DMS53 treated with DMSO at 0.1 percent for 48 hours (cell line): ENCODE data around the gene KLHL6.
"Not testable (repeated sequence)": the region's sequence is repeated elsewhere in the genome, so short reads cannot be mapped to it uniquely, and the experiment has no call there.

ENCODE experiments used
- DNase-seq: peaks from one replicate; lab custom pipeline; 2025; ENCODE audit not compliant: unreplicated experiment; lab: John Stamatoyannopoulos, UW

Gene KLHL6

DNA sequence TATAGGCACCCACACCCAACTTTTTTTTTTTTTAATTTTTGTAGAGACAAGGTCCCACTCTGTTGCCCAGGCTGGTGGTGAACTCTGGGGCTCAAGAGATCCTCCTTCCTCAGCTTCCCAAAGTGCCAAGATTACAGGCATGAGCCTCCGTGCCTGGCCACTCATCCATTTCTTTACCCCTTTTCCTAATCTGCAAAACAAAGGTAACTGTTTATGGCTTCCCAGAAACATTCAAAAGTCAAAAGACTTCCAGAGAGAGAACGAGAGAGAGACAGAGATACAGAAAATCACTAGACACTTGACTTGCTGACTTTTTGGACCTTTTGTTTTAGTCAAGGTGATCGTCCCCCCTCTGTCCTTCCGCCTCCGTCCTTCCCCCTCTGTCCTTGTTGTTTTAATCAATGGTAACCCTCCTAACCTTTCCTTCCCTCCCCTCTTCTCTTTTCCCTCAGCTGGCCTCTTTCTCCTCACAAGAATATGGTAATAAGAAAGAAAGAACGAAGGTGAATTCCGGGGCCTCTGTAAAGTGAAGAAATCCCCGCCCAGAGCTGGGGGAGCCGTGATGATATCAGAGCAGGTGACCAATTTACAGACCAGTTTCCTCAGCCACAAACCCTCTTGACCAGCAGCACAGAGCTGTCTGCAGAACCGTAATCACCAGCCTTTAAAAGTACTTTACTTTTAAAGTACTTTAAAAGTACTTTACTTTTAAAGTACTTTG is 21.9 kb downstream of the KLHL6 start:
- DNase-seq: no peak

DNA sequence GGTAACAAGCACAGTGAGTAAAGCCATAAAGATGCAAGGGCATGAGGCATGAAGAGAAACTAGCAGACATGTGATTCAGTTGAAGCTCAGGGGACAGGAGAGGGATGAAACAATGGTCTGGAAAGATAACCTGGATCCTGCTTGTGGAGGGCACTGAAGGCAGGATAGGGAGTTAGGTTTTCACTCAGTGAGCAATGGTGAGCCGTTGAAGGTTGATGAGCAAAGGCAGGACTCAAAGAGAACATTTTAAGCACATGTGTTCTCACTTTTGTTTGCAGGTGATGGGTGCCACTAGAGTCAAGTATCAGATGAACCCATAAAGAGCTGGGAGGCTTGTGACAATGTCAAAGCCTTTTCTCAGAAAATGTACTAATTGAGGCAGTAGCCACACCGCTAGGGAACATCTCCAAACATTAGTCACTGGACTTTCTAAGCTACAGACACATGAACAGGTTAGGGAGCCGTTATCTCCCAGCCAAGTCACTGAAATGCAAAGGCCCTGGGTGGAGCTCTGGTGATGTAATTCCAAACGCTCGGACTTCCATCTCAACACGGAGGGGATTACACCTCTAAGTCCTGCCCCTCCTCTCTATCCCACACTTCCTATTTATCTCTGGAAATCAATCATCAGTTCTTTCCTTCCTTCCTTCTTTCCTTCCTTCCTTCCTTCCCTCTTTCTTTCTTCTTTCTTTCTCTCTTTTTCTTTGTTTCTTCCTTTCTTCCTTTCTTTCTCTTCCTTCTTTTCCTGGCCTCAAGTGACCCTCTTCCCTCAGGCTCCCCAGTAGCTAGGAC is 22.7 kb downstream of the KLHL6 start:
- DNase-seq: no peak

DNA sequence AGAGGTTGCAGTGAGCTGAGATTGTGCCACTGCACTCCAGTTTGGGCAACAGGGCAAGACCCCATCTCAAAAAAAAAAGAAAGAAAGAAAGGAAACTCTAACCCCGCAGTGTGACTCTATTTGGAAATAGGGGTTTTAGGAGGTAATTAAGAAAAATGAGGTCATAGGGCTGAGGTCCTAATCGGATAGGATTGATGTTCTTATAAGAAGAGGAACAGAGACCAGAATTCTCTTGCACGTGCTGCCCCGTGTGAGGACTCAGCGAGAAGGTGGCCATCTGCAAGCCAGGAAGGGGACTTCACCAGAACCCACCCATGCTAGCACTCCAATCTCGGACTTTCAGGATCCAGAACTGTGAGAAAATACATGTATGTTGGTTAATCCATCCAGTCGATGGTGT is 25.8 kb downstream of the KLHL6 start:
- no peak for DNase-seq

DNA sequence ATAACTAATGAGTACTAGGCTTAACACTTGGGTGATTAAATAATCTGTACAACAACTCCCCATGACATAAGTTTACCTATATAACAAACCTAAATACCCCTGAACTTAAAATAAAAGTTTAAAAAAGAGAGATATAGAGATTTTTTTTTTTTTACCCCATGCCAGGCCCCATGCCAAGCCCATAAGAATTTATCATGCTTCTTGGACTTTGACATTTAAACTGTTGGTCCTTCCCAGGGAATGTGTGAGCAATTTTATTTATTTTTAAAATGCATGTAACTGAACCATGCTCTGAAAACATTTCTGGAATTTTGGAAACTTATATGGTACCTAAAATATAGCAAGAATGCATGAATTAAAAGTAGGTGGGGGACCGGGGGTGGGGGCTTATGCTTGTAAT is 26.3 kb downstream of the KLHL6 start:
- no peak for DNase-seq

DNA sequence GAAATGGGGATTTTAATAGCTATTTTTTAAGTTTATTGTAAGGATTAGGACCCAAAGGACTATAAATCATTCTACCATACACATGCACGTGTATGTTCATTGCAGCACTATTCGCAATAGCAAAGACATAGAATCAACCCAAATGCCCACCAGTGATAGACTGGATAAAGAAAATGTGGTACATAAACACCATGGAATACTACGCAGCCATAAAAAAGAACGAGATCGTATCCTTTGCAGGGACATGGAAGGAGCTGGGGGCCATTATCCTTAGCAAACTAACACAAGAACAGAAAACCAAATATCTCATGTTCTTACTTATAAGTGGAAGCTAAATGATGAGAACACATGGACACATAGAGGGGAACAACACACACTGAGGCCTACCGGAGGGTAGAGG is 26.7 kb downstream of the KLHL6 start:
- DNase-seq: not testable (repeated sequence)

DNA sequence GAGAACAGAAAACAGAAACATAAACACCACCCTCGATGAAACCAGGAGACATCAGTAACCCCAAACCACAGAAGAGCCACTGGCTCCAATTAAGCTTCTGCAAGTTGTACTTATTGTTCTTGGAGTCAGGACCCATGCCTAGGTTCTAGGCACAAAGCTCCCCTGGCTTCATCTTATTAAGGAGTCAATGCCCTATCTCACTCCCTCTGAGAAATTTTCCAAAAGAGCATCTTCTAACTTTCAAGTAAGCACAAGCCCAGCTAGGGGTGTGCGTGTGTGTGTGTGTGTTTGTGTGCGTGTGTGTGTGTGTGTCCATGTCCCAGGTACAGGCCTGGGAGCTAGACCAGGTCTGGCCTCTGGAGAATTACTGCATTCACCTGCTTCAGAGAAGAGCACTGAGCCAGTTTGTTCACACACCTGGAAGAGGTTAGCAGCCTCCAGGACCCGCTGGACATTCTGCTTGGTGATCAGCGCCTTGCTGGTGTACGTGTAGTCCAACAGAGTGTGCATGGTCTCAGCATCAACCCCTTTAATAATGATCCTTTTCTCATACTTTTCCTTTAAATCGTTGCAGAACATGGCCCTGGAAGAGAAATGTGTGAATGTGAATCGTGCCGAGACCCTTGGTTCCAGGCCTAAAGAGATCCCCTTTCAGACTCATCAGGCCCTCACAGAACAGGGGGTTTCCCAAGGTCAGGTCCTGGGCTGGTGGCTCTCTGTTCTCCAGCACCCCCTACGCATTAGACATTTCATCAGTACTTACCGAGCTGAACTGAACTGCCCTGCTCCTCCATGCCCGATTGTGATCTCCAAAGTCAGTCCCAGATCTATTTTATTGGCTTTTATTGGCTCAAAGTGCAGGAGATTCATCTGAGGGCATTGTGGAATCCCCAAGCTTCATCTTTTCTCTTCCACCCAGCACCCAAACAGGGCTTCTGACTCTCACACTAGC is 27.8 kb downstream of the KLHL6 start:
- DNase-seq: no peak

DNA sequence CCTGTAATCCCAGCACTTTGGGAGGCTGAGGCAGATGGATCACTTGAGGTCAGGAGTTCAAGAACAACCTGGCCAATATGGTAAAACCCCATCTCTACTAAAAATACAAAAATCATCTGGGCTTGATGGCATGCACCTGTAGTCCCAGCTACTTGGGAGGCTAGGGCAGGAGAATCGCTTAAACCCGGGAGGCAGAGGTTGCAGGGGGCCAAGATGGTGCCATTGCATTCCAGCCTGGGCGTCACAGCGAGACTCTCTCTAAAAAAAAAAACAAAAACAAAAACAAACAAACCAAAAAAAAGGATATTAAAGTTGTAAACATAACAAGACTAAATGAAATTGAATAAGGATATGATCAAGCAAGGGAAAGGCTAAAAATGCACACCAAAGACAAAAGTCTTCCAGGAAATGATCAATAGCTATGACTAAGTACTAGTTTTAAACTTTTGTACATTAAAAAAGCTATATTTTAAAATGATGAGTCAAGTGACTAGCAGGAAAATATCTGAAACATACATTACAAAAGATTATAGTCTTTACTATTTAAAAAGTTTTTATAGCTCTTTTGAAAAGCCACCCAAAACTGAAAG is 28.6 kb downstream of the KLHL6 start:
- no peak for DNase-seq

DNA sequence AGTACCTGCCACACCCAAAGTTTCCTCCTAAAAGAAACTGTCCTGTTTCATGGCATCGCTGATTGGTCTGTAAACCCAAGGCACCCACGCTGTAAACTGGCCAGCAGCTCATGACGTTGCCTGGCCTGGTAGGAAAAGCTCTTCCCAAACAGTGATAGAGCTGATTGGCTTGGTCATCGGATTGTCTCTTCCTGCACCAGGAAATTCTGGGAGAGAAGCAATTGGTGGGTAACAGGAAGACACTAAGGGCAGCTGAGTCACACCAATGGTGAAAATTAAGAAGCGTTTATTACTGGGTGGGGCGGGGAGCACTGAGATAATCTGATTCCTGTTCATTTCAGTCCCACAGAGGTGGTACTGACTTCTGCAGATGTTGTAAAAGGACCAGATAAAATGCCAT is 31.0 kb downstream of the KLHL6 start:
- no peak for DNase-seq

DNA sequence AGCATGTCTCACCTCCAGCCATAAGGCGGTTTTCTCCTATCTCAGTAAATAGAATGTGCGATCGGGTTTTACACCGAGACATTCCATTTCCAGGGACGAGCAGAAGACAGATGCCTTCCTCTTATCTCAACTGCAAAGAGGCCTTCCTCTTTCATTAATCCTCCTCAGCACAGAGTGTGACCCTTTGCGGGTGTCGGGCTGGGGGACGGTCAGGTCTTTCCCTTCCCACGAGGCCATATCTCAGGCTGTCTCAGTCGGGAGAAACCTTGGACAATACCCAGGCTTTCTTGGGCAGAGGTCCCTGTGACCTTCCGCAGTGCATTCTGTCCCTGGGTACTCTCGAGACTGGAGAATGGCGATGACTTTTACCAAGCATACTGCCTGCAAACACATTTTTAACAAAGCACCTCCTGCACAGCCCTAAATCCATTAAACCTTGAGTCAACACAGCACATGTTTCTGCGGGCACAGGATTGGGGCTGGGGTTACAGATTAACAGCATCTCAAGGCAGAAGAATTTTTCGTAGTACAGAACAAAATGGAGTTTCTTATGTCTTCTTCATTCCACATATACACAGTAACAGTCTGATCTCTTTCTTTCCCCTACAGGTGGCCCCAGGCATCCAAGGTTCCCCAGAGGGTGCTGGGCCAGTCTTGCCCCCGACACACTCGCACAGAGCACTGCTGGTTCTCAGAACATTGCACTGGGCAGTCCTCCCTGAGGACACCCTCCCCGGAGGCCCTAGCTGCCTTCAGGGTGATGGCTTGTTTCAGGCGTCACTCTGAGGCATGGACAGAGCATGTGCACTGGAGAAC is 34.6 kb downstream of the KLHL6 start:
- not testable (repeated sequence) for DNase-seq

DNA sequence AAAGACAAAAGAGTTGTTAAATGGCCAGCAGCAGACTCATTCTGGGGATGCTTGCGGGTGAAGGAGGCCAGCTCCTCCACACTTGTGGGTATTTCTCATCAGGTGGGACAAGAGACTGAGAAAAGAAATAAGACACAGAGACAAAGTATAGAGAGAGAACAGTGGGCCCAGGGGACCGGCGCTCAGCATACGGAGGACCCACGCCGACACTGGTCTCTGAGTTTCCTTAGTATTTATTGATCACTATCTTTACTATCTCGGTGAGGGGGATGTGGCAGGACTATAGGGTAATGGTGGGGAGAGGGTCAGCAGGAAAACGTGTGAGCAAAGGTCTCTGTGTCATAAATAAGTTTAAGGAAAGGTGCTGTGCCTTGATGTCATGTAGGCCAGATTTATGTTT is 35.2 kb downstream of the KLHL6 start:
- DNase-seq: not testable (repeated sequence)

DNA sequence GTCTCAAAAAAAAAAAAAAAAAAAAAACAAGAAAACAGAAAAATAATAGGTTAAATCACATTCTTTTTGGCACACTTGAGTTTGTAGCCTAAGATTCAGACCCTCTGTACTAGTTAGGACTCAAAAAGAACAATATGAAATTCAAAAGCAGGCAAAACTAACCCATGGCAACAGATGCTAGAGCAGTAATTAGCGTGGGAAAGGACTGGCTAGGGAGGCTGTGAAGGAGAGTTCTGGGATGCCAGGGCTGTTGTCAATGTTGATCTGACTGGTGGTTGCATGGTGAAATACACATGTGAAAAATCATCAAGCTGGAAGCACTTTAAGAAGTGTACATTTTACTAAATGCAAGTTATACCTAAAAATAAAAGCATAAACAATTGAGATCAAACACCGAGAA is 35.6 kb downstream of the KLHL6 start:
- no peak for DNase-seq

DNA sequence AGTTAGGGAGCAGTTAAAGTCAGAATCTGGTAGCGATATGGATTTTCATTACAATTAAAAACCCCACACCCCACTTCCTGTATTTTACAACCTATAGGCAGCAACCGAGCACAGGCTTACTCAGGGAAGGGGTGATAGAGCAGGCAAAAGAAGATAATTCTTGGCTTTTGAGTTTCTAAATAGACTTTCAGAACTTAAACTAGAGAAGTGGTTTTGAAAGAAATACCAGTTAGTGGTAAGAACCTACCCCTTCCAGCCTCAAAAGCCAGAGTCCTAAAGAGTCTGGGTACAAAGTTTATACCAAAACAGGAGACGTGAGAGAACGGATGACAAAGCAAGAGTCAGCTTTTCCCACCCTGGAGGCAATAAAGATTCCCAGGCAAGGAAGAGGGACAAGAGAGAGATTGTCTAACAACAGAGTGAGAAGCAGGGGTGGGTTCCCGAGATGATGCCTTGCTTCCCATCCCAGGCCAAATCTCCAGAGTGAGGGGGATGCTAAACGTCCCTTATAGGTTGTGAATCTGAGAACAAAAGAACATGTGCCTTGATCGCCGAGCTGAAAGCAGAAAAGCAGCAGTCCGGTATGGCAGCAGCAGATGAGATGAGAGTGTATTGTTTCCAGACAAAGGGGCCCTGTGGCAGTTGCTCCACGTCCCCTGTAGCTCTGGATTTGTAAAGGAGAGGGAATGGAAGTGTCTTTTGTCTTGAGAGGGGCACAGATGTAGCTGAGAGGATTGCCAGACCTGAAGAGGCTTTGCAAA is 36.8 kb downstream of the KLHL6 start:
- no peak for DNase-seq

DNA sequence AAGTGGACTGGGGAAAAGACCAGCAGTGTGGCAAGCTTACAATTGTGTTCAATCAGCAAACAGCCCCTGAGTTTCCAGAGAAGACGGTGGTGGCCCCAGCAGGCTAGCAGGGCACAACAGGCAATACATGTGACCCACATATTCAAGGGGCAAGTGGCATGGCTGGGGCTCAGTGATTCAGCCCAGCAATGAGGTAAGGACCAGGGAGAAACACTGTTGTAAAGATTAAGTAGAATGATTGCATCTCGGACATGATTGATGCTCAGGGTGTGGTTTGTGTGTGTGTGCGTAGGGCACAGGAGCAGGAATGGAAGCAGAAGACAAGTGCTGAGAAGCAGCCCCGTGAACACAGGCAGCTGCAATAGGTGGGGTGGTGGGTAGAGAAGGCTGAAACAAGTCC is 37.9 kb downstream of the KLHL6 start:
- no peak for DNase-seq

DNA sequence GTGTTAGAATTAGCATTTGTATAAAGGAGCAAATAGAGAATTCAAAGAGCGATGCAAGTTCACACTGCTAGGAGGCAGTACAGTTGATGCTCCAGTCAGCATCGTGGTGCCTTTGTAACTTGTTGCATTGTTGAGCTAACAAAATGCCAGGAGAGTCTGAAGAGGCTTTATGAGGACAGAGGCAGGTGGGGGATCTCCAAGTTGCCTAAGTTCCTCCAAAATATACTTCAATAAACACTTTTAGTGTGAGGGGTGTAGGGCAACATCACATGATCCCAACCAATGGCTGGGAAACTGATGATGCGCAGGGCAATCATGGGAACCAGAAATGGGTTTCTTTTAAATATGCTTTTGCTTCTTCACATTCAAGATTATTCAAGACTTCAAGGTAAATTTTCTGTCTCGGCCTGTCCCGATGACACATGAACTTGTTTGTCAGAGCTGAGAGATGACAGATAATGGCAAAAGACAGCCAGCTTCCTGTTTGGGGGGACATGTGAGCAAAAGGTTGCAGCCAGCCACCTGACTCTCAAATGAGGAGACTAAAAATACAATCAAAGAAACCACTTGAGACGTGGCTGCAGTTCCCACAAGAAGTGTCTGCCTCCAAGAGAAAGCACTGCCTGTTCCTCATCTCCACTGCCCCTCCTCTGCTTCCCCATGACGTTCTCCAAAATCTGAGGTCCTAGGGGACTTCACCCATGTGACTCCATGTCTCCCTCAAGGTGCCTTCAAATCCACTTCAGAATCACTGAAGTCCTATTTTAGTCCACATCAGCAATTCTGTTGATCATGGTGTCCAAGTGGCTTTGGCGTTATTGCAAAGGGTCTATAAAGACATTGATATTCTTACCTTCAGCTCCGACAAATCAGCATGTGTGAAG is 39.3 kb downstream of the KLHL6 start:
- no peak for DNase-seq

DNA sequence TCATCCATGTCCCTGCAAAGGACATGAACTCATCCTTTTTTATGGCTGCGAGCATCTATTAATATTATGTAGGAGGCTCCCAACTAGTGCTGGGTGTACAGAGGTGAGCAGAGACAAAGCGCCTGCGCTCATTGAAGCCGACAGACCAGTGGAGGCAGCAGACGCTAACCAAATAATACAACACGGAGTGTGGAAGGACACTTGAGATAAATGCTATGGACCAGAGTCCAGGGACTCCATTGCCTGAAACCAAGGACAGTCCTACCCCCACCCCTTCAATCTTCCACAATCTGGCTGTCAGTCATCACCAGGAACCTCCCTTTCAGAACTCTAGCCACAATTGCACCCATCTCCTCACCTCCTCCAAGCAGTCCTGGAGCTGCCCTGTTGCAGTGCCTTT is 41.5 kb downstream of the KLHL6 start:
- DNase-seq: no peak

DNA sequence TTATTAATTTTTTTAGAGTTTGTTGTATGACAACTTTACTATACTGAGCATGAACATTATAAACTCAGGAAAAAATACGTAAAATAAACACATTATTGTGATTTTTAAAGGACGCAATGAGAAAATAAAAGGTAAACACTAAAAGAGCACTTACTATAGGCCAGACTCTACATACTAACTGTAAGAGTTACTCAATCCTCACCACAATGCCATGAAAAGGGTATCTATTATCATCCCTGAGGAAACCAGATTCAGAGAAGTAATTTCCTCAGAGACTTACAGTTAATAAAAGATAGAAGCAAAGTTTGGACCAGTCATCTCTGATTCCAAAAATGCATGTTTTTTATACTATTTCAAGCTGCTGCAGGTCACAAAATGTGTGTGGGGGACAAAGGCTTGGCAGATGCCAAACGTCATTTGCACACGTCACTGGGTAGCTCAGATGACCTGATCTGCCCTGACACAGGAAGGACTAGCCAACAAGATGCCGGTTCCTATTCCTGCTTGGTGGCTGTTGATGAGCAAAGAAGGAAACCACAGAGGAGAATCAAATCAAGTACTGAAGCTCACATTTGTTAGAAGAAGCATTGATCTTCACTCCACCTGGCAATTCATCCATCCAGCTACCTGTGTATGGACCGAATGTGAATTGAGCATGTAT is 42.3 kb downstream of the KLHL6 start:
- DNase-seq: no peak

DNA sequence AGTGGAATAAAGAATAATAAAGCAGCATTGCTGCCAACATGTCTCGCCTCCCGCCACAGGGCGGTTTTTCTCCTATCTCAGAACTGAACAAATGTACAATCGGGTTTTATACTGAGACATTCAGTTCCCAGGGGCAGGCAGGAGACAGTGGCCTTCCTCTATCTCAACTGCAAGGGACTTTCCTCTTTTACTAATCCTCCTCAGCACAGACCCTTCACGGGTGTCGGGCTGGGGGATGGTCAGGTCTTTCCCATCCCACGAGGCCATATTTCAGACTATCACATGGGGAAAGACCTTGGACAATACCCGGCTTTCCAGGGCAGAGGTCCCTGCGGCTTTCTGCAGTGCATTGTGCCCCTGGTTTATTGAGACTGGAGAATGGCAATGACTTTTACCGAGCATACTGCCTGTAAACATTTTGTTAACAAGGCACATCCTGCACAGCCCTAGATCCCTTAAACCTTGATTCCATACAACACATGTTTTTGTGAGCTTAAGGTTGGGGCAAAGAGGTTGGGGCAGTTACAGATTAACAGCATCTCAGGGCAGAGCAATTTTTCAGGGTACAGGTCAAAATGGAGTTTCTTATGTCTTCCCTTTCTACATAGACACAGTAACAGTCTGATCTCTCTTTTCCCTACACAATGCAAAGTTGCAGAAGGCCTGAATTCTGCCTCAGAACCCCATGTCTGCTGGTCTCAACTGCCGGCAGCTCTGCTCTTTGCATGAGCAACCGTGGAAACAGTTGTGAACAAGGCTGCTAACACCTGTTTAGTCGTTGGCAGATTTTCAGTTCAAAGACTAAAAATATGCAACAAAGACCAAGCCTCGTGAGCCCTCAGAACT is 44.0 kb downstream of the KLHL6 start:
- not testable (repeated sequence) for DNase-seq
